ENCODE data around the gene GAPDH.
"Not testable (repeated sequence)": the region's sequence is repeated elsewhere in the genome, so short reads cannot be mapped to it uniquely, and the experiment has no call there.

GAPDH gene

GRCh38 chr12:6547987-6548386 lies 13.7 kb downstream of the GAPDH start:
- DNase-seq: no peak

GRCh38 chr12:6548556-6548955 lies 14.2 kb downstream of the GAPDH start:
- DNase-seq: no peak

- DNase-seq: no peak
Measured at GRCh38 chr12:6548966-6549683, 14.8 kb downstream of the GAPDH start.

- DNase-seq: no peak
Measured at GRCh38 chr12:6549684-6550151, 15.4 kb downstream of the GAPDH start.

GRCh38 chr12:6550294-6551062 lies 16.2 kb downstream of the GAPDH start:
- no peak for DNase-seq

GRCh38 chr12:6551063-6551461 lies 16.7 kb downstream of the GAPDH start:
- no peak for DNase-seq

GRCh38 chr12:6551496-6552139 lies 17.3 kb downstream of the GAPDH start:
- DNase-seq: no peak

- no peak for DNase-seq
Measured at GRCh38 chr12:6552140-6552551, 17.8 kb downstream of the GAPDH start.

GRCh38 chr12:6553051-6553868 lies 18.9 kb downstream of the GAPDH start:
- DNase-seq: no peak

GRCh38 chr12:6554168-6555017 lies 20.1 kb downstream of the GAPDH start:
- no peak for DNase-seq

- DNase-seq: no peak
Measured at GRCh38 chr12:6555018-6555691, 20.8 kb downstream of the GAPDH start.

- DNase-seq: not testable (repeated sequence)
Measured at GRCh38 chr12:6556496-6556817, 22.1 kb downstream of the GAPDH start.

- DNase-seq: no peak
Measured at GRCh38 chr12:6556857-6557256, 22.5 kb downstream of the GAPDH start.

GRCh38 chr12:6558014-6558760 lies 23.9 kb downstream of the GAPDH start:
- DNase-seq: not testable (repeated sequence)

- DNase-seq: no peak
Measured at GRCh38 chr12:6559500-6559899, 25.2 kb downstream of the GAPDH start.

GRCh38 chr12:6560501-6561205 lies 26.3 kb downstream of the GAPDH start:
- DNase-seq: no peak

- DNase-seq: no peak
Measured at GRCh38 chr12:6562881-6563280, 28.6 kb downstream of the GAPDH start.

GRCh38 chr12:6563448-6564050 lies 29.2 kb downstream of the GAPDH start:
- peak; percentile 26 for DNase-seq

- DNase-seq: no peak
Measured at GRCh38 chr12:6567112-6567670, 32.9 kb downstream of the GAPDH start.

All from NCI-H1048 (cell line).